ENCODE measurements around the gene PLPP4.

The PLPP4 gene

GRCh38 chr10:120606051-120606764 lies 149.2 kb downstream of the PLPP4 start:
- TF ChIP-seq CTCF (IDR thresholded peaks at IDR 0.05; ENCODE audit: insufficient read depth, low read depth, low read length, missing control alignments) = no peak
- peak; percentile 69 for DNase-seq (ENCODE audit: low read depth)
- no peak overlapping the region for H3K4me3 ChIP-seq (ENCODE audit: low read depth, low read length)

- DNase-seq (ENCODE audit: low read depth) = no peak
- H3K4me3 ChIP-seq (ENCODE audit: low read depth, low read length) = no peak overlapping the region
- no peak for TF ChIP-seq CTCF (IDR thresholded peaks at IDR 0.05; ENCODE audit: insufficient read depth, low read depth, low read length, missing control alignments)
Observed at GRCh38 chr10:120607016-120607709, 150.1 kb downstream of the PLPP4 start.

GRCh38 chr10:120607710-120608703 lies 151.0 kb downstream of the PLPP4 start:
- H3K4me3 ChIP-seq (ENCODE audit: low read depth, low read length) = no peak overlapping the region
- DNase-seq (ENCODE audit: low read depth) = peak; percentile 33
- no peak for TF ChIP-seq CTCF (IDR thresholded peaks at IDR 0.05; ENCODE audit: insufficient read depth, low read depth, low read length, missing control alignments)

- no peak for TF ChIP-seq CTCF (IDR thresholded peaks at IDR 0.05; ENCODE audit: insufficient read depth, low read depth, low read length, missing control alignments)
Observed at GRCh38 chr10:120609006-120609405, 152.0 kb downstream of the PLPP4 start.

GRCh38 chr10:120610791-120611190 lies 153.8 kb downstream of the PLPP4 start:
- TF ChIP-seq CTCF (IDR thresholded peaks at IDR 0.05; ENCODE audit: insufficient read depth, low read depth, low read length, missing control alignments) = no peak
- no peak overlapping the region for H3K4me3 ChIP-seq (ENCODE audit: low read depth, low read length)
- no peak for DNase-seq (ENCODE audit: low read depth)

More at GRCh38 chr10:120609006-120609405, 152.0 kb downstream of the PLPP4 start:
- H3K4me3 ChIP-seq (ENCODE audit: low read depth, low read length) = no peak overlapping the region
- no peak for DNase-seq (ENCODE audit: low read depth)

GRCh38 chr10:120612756-120613155 lies 155.7 kb downstream of the PLPP4 start:
- no peak for TF ChIP-seq CTCF (IDR thresholded peaks at IDR 0.05; ENCODE audit: insufficient read depth, low read depth, low read length, missing control alignments)
- H3K4me3 ChIP-seq (ENCODE audit: low read depth, low read length) = no peak overlapping the region
- no peak for DNase-seq (ENCODE audit: low read depth)
